ENCODE data around the gene GALNT6.

Gene GALNT6

GRCh38 chr12:51377099-51377984 is 13.9 kb downstream of the GALNT6 start:
- no peak for DNase-seq
- Mint-ChIP-seq H3K4me1 (peaks cover 43% of the 10 kb centered on the region), H3K9me3 (no peaks in the 10 kb centered on the region), H3K27ac (no peak overlapping the region), H3K4me3 (no peak overlapping the region), H3K27me3 (no peaks in the 10 kb centered on the region)
- ATAC-seq = no peak

DNA sequence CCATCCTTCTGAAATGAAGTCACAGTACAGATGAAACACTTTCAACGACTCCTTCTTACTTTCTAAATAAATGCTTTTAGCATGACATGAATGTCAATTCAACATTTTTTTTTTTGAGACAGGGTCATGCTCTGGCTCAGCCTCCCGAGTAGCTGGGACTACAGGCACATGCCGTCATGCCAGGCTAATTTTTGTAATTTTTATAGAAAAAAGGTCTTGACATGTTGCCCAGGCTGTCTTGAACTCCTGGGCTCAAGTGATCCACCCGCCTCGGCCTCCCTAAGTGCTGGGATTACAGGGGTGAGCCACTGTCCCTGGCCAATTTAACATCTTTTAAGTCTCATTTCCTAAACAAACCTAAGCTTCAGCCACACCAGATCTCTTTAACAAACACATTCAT is 16.4 kb downstream of the GALNT6 start:
- ATAC-seq = no peak
- no peak for DNase-seq
- no peaks in the 10 kb centered on the region for H3K27me3 Mint-ChIP-seq
- H3K27ac Mint-ChIP-seq = no peak overlapping the region
- H3K4me1 Mint-ChIP-seq = peaks cover 50% of the 10 kb centered on the region
- H3K9me3 Mint-ChIP-seq = no peaks in the 10 kb centered on the region
- no peak overlapping the region for H3K4me3 Mint-ChIP-seq

- no peaks in the 10 kb centered on the region for H3K9me3 Mint-ChIP-seq
- ATAC-seq = no peak
These were observed 16.8 kb downstream of the GALNT6 start for GRCh38 chr12:51374361-51374760.

GRCh38 chr12:51373187-51373586 is 18.0 kb downstream of the GALNT6 start:
- Mint-ChIP-seq H3K27me3 (no peaks in the 10 kb centered on the region), H3K4me1 (peaks cover 52% of the 10 kb centered on the region), H3K27ac (no peak overlapping the region), H3K9me3 (no peaks in the 10 kb centered on the region), H3K4me3 (no peak overlapping the region)
- ATAC-seq (no peak), DNase-seq (no peak)

More at GRCh38 chr12:51374361-51374760, 16.8 kb downstream of the GALNT6 start:
- H3K4me1 Mint-ChIP-seq = peaks cover 52% of the 10 kb centered on the region
- no peak for DNase-seq
- H3K4me3 Mint-ChIP-seq = no peak overlapping the region
- H3K27me3 Mint-ChIP-seq = no peaks in the 10 kb centered on the region
- no peak overlapping the region for H3K27ac Mint-ChIP-seq

DNA sequence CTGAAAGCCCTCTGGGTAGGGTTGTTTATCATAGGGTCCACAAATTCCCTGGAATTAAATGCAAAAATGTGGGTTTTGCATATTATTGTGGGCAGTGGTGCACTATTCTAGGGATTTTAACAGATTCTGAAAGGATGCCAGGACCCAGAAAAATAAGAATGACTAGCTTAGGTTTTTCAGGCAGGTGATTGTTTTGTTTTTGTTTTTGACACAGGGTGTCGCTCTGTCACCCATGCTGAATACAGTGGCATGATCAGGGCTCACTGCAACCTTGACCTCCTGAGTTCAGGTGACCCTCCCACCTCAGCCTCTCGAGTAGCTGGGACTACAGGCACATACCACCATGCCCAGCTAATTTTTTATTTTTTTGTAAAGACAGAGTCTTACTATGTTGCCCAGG is 19.2 kb downstream of the GALNT6 start:
- ATAC-seq = no peak
- Mint-ChIP-seq H3K27me3 (no peaks in the 10 kb centered on the region), H3K4me3 (no peak overlapping the region), H3K27ac (no peak overlapping the region), H3K4me1 (peaks cover 50% of the 10 kb centered on the region), H3K9me3 (no peaks in the 10 kb centered on the region)
- DNase-seq = no peak

GRCh38 chr12:51371295-51371953 is 19.8 kb downstream of the GALNT6 start:
- no peaks in the 10 kb centered on the region for H3K9me3 Mint-ChIP-seq
- DNase-seq (no peak), ATAC-seq (no peak)
- H3K27me3 Mint-ChIP-seq = no peaks in the 10 kb centered on the region
- no peak overlapping the region for H3K4me3 Mint-ChIP-seq
- H3K4me1 Mint-ChIP-seq = peaks cover 52% of the 10 kb centered on the region
- no peak overlapping the region for H3K27ac Mint-ChIP-seq

DNA sequence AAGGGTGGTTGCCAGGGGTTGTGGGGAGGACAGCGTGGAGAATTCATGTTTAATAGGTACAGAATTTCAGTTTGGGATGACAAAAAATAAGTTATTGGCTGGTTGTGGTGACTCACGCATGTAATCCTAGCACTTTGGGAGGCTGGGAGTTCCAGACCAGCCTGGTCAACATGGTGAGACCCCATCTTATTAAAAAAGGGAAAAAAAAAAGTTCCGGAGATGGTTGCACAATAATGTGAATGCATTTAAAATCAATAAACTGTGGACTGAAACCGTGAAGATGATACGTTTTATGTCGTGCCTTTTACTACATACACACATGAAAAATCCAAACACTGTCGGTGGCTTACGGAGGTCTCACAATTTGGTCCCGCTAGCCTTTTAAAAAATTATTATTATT is 20.5 kb downstream of the GALNT6 start:
- peaks cover 55% of the 10 kb centered on the region for H3K4me1 Mint-ChIP-seq
- H3K27ac Mint-ChIP-seq = no peak overlapping the region
- no peak for ATAC-seq
- no peak for DNase-seq
- no peak overlapping the region for H3K4me3 Mint-ChIP-seq
- H3K9me3 Mint-ChIP-seq = no peaks in the 10 kb centered on the region
- H3K27me3 Mint-ChIP-seq = no peaks in the 10 kb centered on the region

DNA sequence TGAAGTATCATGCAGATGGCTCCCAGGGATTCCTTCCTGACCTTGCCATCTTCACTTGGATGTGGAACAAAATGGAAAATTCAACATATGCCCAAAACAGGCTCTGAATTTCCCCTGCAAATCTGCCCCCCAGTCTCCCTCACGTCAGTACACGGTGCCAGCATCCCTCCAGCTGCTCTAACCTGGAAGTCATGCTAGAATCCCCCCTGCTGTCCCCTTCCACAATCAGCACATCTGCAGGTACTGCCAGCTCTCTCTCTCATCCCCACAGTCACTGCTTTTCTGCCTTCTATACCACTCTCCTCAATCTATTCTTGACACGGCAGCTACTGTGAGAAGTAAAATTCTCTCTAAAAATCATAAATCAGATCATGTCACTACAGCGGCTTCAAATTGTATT is 21.6 kb downstream of the GALNT6 start:
- peaks cover 56% of the 10 kb centered on the region for H3K4me1 Mint-ChIP-seq

DNA sequence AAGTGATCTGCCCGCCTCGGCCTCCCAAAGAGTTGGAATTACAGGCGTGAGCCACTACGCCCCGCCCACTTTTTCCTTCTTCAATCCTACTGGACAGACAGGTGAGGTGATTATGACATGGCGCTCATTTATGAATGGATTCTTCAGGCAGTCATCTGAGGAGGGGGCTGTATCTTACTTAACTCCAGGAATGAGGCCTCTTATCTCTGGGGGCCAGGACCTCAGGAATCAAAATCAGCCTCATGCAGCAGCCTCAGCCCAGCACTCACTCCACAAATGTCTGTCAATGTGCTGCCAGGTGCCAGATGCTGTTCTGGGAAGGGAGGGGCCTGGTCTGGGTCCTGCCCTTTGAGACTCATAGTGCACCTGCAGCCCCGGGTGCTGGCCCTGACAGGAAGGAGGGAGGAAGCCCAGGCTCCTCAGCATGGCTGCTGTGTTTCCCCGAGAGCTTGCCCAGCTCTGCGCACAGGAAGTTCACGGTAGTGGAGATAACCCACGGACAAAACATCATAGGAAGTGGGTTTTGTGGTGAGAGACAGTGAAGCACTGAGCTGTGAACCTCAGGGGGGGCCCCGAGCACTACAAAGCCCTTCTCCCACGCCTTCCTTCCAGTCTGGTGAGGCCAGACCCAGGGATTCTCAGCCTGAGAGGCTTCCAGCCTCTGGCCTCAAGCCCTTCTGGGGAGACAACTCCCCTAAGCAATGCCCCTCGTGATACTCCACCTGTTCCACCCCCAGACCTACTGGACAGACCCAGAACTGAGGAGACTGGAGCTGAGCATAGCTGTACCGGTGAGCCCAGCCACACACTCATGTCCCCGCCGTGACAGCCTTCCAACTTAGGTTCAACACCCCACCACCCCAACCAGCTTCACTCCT is 22.3 kb downstream of the GALNT6 start:
- H3K4me1 Mint-ChIP-seq = peaks cover 56% of the 10 kb centered on the region
- DNase-seq = peak; percentile 86 to 95

More for the DNA sequence above, 21.6 kb downstream of the GALNT6 start:
- H3K4me3 Mint-ChIP-seq = peak overlapping the region; percentile 59 to 70
- ATAC-seq (no peak), DNase-seq (no peak)
- H3K27ac Mint-ChIP-seq = peak overlapping the region in 1 of 2 donors; percentile 92
- no peaks in the 10 kb centered on the region for H3K9me3 Mint-ChIP-seq
- H3K27me3 Mint-ChIP-seq = no peaks in the 10 kb centered on the region

GRCh38 chr12:51365276-51365675 is 25.9 kb downstream of the GALNT6 start:
- no peaks in the 10 kb centered on the region for H3K27me3 Mint-ChIP-seq
- H3K4me3 Mint-ChIP-seq = no peak overlapping the region
- H3K9me3 Mint-ChIP-seq = no peaks in the 10 kb centered on the region
- H3K4me1 Mint-ChIP-seq = peaks cover 43% of the 10 kb centered on the region
- no peak overlapping the region for H3K27ac Mint-ChIP-seq
- DNase-seq (no peak), ATAC-seq (no peak)

More for the DNA sequence above, 22.3 kb downstream of the GALNT6 start:
- H3K27ac Mint-ChIP-seq = peak overlapping the region; percentile 82 to 92
- H3K27me3 Mint-ChIP-seq = no peaks in the 10 kb centered on the region
- H3K4me3 Mint-ChIP-seq = peak overlapping the region; percentile 59 to 70
- no peaks in the 10 kb centered on the region for H3K9me3 Mint-ChIP-seq
- ATAC-seq = peak; percentile 96

- DNase-seq = no peak
- peak overlapping the region in 1 of 2 donors; percentile 37 for H3K27ac Mint-ChIP-seq
- H3K4me1 Mint-ChIP-seq = peaks cover 33% of the 10 kb centered on the region
- no peak overlapping the region for H3K4me3 Mint-ChIP-seq
- H3K27me3 Mint-ChIP-seq = no peaks in the 10 kb centered on the region
- no peak for ATAC-seq
- H3K9me3 Mint-ChIP-seq = no peaks in the 10 kb centered on the region
These were observed 27.2 kb downstream of the GALNT6 start for GRCh38 chr12:51364001-51364400.

DNA sequence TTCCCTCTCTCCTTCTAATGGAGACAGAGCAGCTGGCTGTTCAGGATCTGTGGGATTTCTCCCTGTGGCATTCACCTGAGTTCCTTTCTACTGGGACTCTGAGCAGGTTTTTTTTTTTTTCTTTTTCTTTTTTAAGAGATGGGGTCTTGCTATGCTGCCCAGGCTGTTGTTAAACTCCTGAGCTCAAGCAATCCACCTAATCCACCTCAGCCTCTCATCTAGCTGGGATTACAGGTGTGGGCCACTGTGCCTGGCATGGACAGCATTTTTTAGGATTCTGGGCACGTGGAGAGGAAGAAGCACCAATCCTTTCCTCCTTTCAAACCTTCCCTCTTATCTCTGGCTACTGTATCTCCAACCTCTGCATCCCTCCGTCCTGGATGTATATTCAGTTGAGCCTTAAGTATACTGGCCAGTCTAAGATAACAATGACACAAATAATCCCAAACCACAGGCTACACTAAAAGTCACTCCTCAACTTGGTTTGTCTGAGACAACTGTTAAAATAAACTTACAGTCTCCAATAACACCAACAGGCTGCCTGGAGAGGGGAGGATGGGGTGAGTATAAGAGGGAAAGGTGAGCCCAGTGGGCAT is 28.4 kb downstream of the GALNT6 start:
- Mint-ChIP-seq H3K27me3 (no peaks in the 10 kb centered on the region), H3K27ac (peak overlapping the region in 1 of 2 donors; percentile 19), H3K4me1 (peaks cover 31% of the 10 kb centered on the region), H3K4me3 (no peak overlapping the region), H3K9me3 (no peaks in the 10 kb centered on the region)
- ATAC-seq = no peak
- no peak for DNase-seq

GRCh38 chr12:51362307-51362706 is 28.9 kb downstream of the GALNT6 start:
- H3K27me3 Mint-ChIP-seq = no peaks in the 10 kb centered on the region
- peak overlapping the region in 1 of 2 donors; percentile 19 for H3K27ac Mint-ChIP-seq
- H3K4me1 Mint-ChIP-seq = peaks cover 31% of the 10 kb centered on the region
- DNase-seq = no peak
- ATAC-seq = no peak
- no peaks in the 10 kb centered on the region for H3K9me3 Mint-ChIP-seq
- no peak overlapping the region for H3K4me3 Mint-ChIP-seq

DNA sequence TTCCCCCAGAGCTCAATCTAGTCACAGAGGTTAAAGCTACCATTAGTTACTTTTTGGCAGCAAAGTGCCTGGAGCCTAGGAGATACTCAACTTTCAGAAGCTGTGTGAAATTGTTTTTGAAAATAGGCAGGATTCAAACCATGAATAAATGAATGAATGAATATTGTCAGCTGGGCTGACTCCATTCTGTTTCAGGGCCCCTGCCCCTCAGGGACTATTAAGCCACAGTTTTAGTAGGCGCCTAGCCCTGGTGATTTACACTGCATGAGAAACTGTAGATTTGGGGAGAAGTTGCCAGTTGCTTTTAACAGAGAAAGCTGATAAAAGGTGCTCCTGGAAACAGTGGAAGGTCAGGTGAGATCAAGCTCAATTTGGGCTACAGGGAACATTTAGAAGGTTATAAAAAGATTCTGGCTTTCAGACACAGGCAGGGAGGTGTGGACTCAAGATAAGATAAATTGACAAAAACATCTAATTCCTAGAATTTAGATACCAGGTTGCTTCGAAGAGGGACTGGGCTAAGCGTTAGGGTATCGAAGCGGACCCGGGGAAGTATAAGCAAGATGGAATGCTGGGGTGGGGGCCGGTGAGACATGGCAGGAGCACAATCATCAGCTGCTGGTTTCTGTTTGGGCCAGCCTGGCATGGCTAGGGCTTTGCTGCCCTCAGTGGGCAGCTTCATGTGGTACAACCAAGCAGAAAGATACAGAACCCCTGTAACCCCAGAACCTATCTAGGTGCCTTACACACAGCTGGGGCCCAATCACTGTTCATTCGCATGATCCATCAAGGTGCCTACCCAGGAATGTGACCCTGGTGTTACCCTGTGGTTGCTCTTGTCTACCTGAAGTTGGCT is 29.8 kb downstream of the GALNT6 start:
- no peaks in the 10 kb centered on the region for H3K27me3 Mint-ChIP-seq
- H3K9me3 Mint-ChIP-seq = no peaks in the 10 kb centered on the region
- ATAC-seq (no peak), DNase-seq (no peak)
- peak overlapping the region in 1 of 2 donors; percentile 52 for H3K27ac Mint-ChIP-seq
- peaks cover 33% of the 10 kb centered on the region for H3K4me1 Mint-ChIP-seq
- no peak overlapping the region for H3K4me3 Mint-ChIP-seq
